ENCODE results near the gene TIMP3. TPM values are rescaled to one million over a fixed set of nuclear protein-coding genes. Genes with fewer than 3 reads are reported as not detected.
"Not testable (repeated sequence)": the region's sequence is repeated elsewhere in the genome, so short reads cannot be mapped to it uniquely, and the experiment has no call there.

TIMP3 gene
- total RNA-seq, 1 donor from 2014 or later: 45.9 TPM

- H3K27ac Mint-ChIP-seq: no peak overlapping the region
- no peak overlapping the region for H3K4me3 Mint-ChIP-seq
- H3K9me3 Mint-ChIP-seq: no peaks in the 10 kb centered on the region
- H3K27me3 Mint-ChIP-seq: no peaks in the 10 kb centered on the region
- TF ChIP-seq CTCF (conservative IDR thresholded peaks at IDR 0.05): no peak
- H3K36me3 Mint-ChIP-seq: no peaks in the 10 kb centered on the region
- H3K4me1 Mint-ChIP-seq (ENCODE audit: unreplicated experiment): peaks cover 7% of the 10 kb centered on the region
- DNase-seq (ENCODE audit: extremely low spot score, unreplicated experiment): no peak
These were observed 69.0 kb downstream of the TIMP3 start for GRCh38 chr22:32870474-32870873.

- H3K9me3 Mint-ChIP-seq; H3K4me1 Mint-ChIP-seq (ENCODE audit: unreplicated experiment): not testable (repeated sequence)
These were observed 72.1 kb downstream of the TIMP3 start for GRCh38 chr22:32873604-32874003.

GRCh38 chr22:32874385-32874784, 72.9 kb downstream of the TIMP3 start:
- Mint-ChIP-seq H3K36me3 (no peaks in the 10 kb centered on the region), H3K4me3 (no peak overlapping the region), H3K27ac (no peak overlapping the region), H3K4me1 (ENCODE audit: unreplicated experiment) (peaks cover 11% of the 10 kb centered on the region), H3K9me3 (no peaks in the 10 kb centered on the region), H3K27me3 (peaks cover 17% of the 10 kb centered on the region)
- no peak for TF ChIP-seq CTCF (conservative IDR thresholded peaks at IDR 0.05)
- DNase-seq (ENCODE audit: extremely low spot score, unreplicated experiment): no peak

More at GRCh38 chr22:32873604-32874003, 72.1 kb downstream of the TIMP3 start:
- DNase-seq (ENCODE audit: extremely low spot score, unreplicated experiment); H3K27ac Mint-ChIP-seq; H3K36me3 Mint-ChIP-seq; H3K4me3 Mint-ChIP-seq: not testable (repeated sequence)
- peaks cover 12% of the 10 kb centered on the region for H3K27me3 Mint-ChIP-seq

GRCh38 chr22:32874976-32875375, 73.5 kb downstream of the TIMP3 start:
- Mint-ChIP-seq H3K27ac (no peak overlapping the region), H3K9me3 (no peaks in the 10 kb centered on the region), H3K4me1 (ENCODE audit: unreplicated experiment) (peaks cover 17% of the 10 kb centered on the region), H3K4me3 (no peak overlapping the region), H3K27me3 (peaks cover 23% of the 10 kb centered on the region), H3K36me3 (no peaks in the 10 kb centered on the region)
- DNase-seq (ENCODE audit: extremely low spot score, unreplicated experiment): no peak
- no peak for TF ChIP-seq CTCF (conservative IDR thresholded peaks at IDR 0.05)

- Mint-ChIP-seq H3K4me1 (ENCODE audit: unreplicated experiment) (peaks cover 32% of the 10 kb centered on the region), H3K9me3 (no peaks in the 10 kb centered on the region), H3K4me3 (no peak overlapping the region), H3K36me3 (no peaks in the 10 kb centered on the region), H3K27ac (no peak overlapping the region), H3K27me3 (peaks cover 28% of the 10 kb centered on the region)
- TF ChIP-seq CTCF (conservative IDR thresholded peaks at IDR 0.05): no peak
- DNase-seq (ENCODE audit: extremely low spot score, unreplicated experiment): no peak
These were observed 75.0 kb downstream of the TIMP3 start for GRCh38 chr22:32876516-32876915.

- Mint-ChIP-seq H3K4me3 (no peak overlapping the region), H3K27ac (no peak overlapping the region), H3K4me1 (ENCODE audit: unreplicated experiment) (peaks cover 33% of the 10 kb centered on the region), H3K9me3 (no peaks in the 10 kb centered on the region), H3K36me3 (no peaks in the 10 kb centered on the region), H3K27me3 (peaks cover 28% of the 10 kb centered on the region)
- DNase-seq (ENCODE audit: extremely low spot score, unreplicated experiment): no peak
- TF ChIP-seq CTCF (conservative IDR thresholded peaks at IDR 0.05): no peak
These were observed 75.7 kb downstream of the TIMP3 start for GRCh38 chr22:32877196-32877595.

Measured in type B pancreatic cell (in vitro differentiated cells).